NCI-H524 treated with DMSO at 0.1 percent for 48 hours (cell line): ENCODE results near the gene VPS36.
"Not testable (repeated sequence)": the region's sequence is repeated elsewhere in the genome, so short reads cannot be mapped to it uniquely, and the experiment has no call there.

Experiments used
- DNase-seq: peaks from one replicate; lab custom pipeline; 2025; lab: John Stamatoyannopoulos, UW

Gene VPS36

DNA sequence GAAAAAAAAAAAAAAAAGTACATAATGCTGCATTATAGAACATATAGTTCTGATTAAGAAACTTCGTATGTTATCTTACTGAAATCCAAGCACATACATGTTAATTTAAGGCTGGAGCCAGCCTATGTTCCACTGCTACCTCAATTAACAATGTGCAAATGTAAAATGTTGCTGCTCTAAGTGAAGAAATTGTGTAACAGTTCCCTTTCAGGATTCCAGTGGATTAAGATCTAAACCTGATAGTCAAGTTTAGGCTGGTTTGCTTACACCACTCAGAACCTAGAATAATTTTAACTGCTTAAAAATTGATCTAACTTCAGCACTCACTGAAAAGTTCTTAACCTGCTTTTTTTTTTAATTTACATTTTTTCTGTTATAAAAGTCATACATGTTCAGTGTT, 4.2 kb downstream of the VPS36 start:
- no peak for DNase-seq

- no peak for DNase-seq
Measured at GRCh38 chr13:52432456-52432855, 18.0 kb downstream of the VPS36 start.

DNA sequence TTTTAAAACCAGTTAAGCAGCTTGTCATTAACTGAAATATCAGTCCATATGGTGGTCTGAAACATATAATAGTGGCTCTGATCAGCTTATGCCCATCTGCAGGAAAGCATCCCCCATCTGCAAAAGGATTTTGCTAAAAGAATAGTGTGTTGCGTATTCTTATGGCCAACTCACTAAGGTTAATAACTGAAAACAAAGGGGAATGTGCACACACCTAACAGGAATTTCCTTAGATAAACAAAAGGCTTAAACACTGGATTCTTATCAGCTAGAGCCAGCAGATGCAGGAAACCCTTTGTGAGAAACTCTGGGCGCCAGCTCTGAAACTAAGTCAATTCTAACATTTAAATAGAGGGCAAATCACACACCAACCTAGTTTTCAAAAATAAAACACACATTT, 22.1 kb downstream of the VPS36 start:
- peak; percentile 87 for DNase-seq

- DNase-seq, result no peak
Measured at GRCh38 chr13:52421216-52421615, 29.2 kb downstream of the VPS36 start.

- DNase-seq, result no peak
Measured at GRCh38 chr13:52419080-52419479, 31.4 kb downstream of the VPS36 start.

GRCh38 chr13:52414963-52415362, 35.5 kb downstream of the VPS36 start:
- no peak for DNase-seq

DNA sequence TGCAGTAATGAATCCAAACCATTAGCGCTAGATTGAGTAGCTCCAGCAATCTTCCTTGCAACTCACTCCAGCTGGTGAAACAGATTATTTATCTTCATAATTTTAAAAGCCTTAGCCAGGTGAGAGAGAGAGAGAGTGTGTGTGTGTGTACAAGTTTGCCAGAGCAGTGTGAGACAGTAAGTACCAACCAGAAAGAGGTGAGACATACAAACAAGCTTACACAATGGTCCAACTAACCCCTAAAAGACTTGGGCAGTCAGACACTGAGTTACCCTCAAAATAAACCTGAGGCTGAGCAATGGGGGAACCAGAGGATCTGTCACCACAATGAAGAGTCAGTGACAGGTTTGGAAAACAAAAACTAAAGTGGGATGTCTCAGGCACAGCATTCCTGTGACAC, 36.4 kb downstream of the VPS36 start:
- DNase-seq, result no peak

DNA sequence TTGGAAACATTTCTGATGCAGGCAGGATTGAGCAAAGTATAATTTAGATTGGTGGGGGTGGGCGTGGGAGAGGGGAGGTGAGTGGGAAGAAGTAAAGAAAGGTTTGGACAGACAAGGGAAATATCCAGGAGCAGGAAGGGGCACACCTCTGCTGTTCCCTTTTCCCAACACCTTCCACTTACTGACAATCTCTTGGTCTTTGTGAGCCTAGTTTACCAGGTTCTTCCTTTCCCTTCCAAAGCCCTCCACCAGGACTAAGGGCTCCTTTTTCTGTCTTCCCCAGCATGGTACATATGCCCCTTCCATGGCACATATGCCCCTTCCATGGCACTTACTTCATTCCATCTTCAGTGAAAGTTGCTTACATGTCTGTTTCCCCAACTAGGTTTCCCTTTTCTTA, 38.3 kb downstream of the VPS36 start:
- no peak for DNase-seq

DNA sequence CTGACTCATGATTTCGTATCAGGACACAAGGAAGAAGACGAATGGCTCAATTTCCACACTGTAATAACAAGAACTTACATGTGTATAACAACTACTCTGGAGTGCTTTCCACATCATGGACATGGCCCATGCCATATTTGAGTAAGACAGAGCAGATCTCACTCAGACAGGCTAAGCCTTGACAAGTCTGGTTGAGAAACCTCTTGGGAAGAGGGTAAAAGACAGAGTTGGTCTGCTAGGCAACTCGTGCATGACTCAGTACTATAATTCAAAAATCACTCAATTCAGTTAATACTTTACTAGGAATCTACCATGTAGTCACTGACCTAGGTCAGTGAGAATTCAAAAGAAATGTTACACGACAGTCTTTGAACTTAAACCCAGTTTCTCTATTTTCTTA, 38.8 kb downstream of the VPS36 start:
- no peak for DNase-seq

- DNase-seq, result not testable (repeated sequence)
Measured at GRCh38 chr13:52408071-52408658, 42.3 kb downstream of the VPS36 start.

- not testable (repeated sequence) for DNase-seq
Measured at GRCh38 chr13:52407436-52407835, 43.0 kb downstream of the VPS36 start.

GRCh38 chr13:52406629-52407028, 43.8 kb downstream of the VPS36 start:
- no peak for DNase-seq

DNA sequence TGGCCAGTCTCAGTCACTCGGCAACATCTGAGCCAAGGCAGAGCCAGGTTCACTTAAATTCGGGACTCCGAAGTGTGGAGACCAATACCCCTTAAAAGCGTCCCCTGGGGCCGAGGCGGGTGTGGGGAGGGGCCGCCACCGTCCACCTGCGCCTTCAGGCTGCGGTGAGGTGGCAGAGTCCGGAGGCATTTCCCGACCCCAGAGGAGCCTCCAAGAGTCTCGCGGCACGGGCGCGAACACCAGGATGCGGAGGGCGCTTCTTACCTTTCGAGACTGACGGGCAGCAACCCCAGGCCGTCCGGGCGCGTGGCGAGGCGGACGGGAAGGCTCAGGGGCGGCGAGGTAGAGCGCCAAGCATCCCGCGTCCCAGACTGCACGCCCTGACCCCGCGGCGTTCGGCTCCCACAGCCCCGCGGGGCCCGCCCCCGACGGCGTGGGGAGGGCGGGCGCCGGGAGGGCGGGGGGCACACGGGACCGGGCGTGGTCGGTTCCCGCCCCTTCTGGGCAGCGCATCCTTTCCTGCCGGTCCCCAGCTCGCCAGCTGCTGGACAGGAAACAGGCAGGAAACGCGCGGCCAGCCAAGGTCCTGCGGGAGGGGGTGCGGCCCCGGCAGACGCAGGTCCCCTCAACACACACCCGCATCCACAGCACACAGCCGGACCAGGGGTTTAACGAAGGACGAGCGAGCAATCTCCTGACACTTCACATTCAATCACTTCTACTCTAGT, 44.5 kb downstream of the VPS36 start, which contains the start of gene THSD1:
Gene THSD1 (minus strand): TSS at position 406 of the 728 bp plus-strand sequence. CDS start 3,572 bp downstream, outside the sequence.
- DNase-seq, result no peak

GRCh38 chr13:52405369-52405766, 45.1 kb downstream of the VPS36 start:
- no peak for DNase-seq

DNA sequence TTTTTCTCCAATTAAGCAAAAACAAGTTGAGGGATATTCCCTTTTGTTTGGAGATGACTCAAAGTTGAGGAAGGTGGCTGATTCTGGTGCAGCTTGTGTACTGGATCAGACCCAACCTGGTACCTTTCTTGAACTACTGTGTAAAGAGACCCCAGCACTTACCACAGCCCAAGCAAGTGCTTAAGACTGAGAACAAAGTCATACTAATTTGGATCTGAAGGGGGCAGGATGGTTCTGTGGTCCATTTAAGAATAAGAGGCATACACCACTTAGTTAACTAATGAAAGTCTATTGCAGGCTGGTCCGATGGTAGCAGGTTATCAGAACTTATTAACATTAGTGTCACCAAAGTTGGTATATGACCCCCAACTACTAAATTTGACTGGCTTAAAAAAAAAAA, 50.7 kb downstream of the VPS36 start:
- no peak for DNase-seq

DNA sequence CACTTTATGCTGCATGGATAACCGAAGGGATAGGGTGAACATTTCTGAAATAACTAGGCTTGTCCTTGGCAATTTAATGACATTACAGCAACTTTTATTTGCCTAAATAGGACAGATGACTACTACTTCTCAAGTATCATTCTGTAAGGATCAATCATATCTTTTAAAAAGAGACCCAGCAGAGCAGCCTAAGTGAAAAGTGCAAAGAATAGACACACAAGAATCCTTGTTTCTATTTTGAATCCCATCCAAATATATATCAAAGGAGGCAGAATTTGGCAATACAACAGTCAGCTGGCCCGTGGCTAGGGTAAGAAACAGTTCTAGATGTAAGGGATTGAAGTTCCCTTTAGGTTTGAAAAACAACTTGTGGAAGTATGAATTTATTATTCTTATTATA, 51.4 kb downstream of the VPS36 start:
- no peak for DNase-seq

- DNase-seq, result no peak
Measured at GRCh38 chr13:52395704-52396103, 54.7 kb downstream of the VPS36 start.

- no peak for DNase-seq
Measured at GRCh38 chr13:52394586-52394985, 55.8 kb downstream of the VPS36 start.

GRCh38 chr13:52393572-52394357, 56.7 kb downstream of the VPS36 start:
- DNase-seq, result no peak

- DNase-seq, result no peak
Measured at GRCh38 chr13:52387721-52388120, 62.7 kb downstream of the VPS36 start.

DNA sequence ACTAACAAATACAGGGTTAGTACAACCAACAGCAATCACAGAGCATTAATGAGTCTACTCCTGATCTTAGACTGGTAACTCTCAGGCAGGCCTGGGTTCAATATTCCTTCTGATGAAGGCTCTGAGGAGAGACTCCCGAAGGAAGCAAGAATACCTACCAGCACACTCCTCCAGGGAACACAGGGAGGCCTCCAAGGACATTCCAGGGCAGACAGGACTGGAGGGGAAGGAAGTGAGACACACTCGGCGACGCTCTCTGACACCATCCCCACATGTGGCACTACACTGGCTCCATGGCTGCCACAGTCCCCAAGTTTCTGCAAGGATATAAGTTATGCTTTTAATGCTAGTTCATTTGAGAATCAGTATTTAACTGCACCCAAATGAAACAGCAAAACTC, 64.6 kb downstream of the VPS36 start:
- no peak for DNase-seq

GRCh38 chr13:52383366-52383765, 67.1 kb downstream of the VPS36 start:
- DNase-seq, result no peak

- DNase-seq, result no peak
Measured at GRCh38 chr13:52378312-52378711, 72.1 kb downstream of the VPS36 start.
